Endodermal cell (in vitro differentiated cells): ENCODE data around the gene F2RL2. TPM values are rescaled to one million over a fixed set of nuclear protein-coding genes. Genes with fewer than 3 reads are reported as not detected.

Source experiments
- DNase-seq: peaks from one replicate; pipeline ENCODE4 v3.0.0-alpha.2; 2017
- H3K27ac ChIP-seq: 2 replicates; pipeline ENCODE4 v1.5.1; 2013; ENCODE audit warnings: mild to moderate bottlenecking, low read depth, low read length, moderate library complexity
- H3K27me3 ChIP-seq: 2 replicates; pipeline ENCODE4 v1.6.1; 2013; ENCODE audit warnings: mild to moderate bottlenecking, low read length, moderate library complexity; ENCODE audit not compliant: insufficient read depth, control insufficient read depth, poor library complexity, severe bottlenecking
- H3K36me3 ChIP-seq: 2 replicates; pipeline ENCODE4 v1.7.0; 2013; ENCODE audit warnings: mild to moderate bottlenecking, low read length, moderate library complexity; ENCODE audit not compliant: control insufficient read depth, insufficient read depth
- H3K4me1 ChIP-seq: one replicate; pipeline ENCODE4 v1.7.0; 2013; ENCODE audit warnings: low read length; ENCODE audit not compliant: control insufficient read depth, insufficient read depth
- H3K4me3 ChIP-seq: 2 replicates; pipeline ENCODE4 v1.5.1; 2013; ENCODE audit warnings: mild to moderate bottlenecking, low read length, moderate library complexity
- H3K9ac ChIP-seq: 2 replicates; pipeline ENCODE4 v1.6.1; 2013; ENCODE audit warnings: mild to moderate bottlenecking, low read length, moderate library complexity; ENCODE audit not compliant: poor library complexity, severe bottlenecking; ENCODE audit errors: extremely low read depth
- H3K9me3 ChIP-seq: 2 replicates; pipeline ENCODE4 v1.6.1; 2013; ENCODE audit warnings: mild to moderate bottlenecking, low read length, moderate library complexity; ENCODE audit not compliant: control insufficient read depth
- H3K27ac Mint-ChIP-seq: 2 replicates; pipeline ENCODE4 v1.8.0; 2020; ENCODE audit warnings: mixed read lengths
- H3K27me3 Mint-ChIP-seq: 2 replicates; pipeline ENCODE4 v1.8.0; 2021; ENCODE audit warnings: mild to moderate bottlenecking, mixed read lengths; ENCODE audit not compliant: insufficient read depth
- H3K36me3 Mint-ChIP-seq: 2 replicates; pipeline ENCODE4 v1.8.0; 2020; ENCODE audit warnings: low read depth, mixed read lengths
- H3K4me1 Mint-ChIP-seq: 2 replicates; pipeline ENCODE4 v1.8.0; 2020; ENCODE audit warnings: mixed read lengths
- H3K4me3 Mint-ChIP-seq: 2 replicates; pipeline ENCODE4 v1.8.0; 2020; ENCODE audit warnings: mild to moderate bottlenecking, moderate library complexity, mixed read lengths
- H3K9me3 Mint-ChIP-seq: 2 replicates; pipeline ENCODE4 v1.8.0; 2020; ENCODE audit warnings: mild to moderate bottlenecking, mixed read lengths
- WGBS, 2 experiments: methylation state at CpG; one replicate each; pipeline versions ENCODE4 v1.1.5 to v1.1.7; 2013; ENCODE audit warnings: missing lambda C conversion rate in 2 of 2, mixed read lengths in 1 of 2; ENCODE audit not compliant: insufficient coverage in 1 of 2, insufficient read length in 1 of 2; 5-methylcytosine and 5-hydroxymethylcytosine counted together
- long read RNA-seq, 4 experiments: library from polyadenylated mRNA in 2 of 4; library from RNA in 1 of 4; library from capped mRNA in 1 of 4; stranded (forward) in 3 of 4; unstranded in 1 of 4; transcript quantifications; one replicate each; pipeline ENCODE4 v2.0.0, GENCODE V29; 2020 to 2021; ENCODE audit warnings: inconsistent platforms in 1 of 4
- polyA plus RNA-seq, 2 experiments: library from polyadenylated mRNA; stranded (reverse); fragments of 50-300 nt; gene quantifications; one replicate each; pipeline ENCODE4 v1.2.3, GENCODE V29; 2013
- total RNA-seq, 2 donors: library from RNA; stranded (reverse); fragmentation: NEBNext Ultra II Directional in 1 of 2; extraction: Animal tissue kit (Norgen Biotek cat#: 25700) in 1 of 2; gene quantifications; 2 replicates in 1 of 2; 3 replicates in 1 of 2; pipeline ENCODE4 v1.2.1, GENCODE V29; 2021
- TF ChIP-seq, protein P1 (sequence below): fragments of 200-600 bp; sonication (generic); conservative IDR thresholded peaks from 2 replicates; pipeline ENCODE4 v1.5.0; 2021; ENCODE audit warnings: antibody characterized with exemption, mild to moderate bottlenecking

F2RL2 gene
- total RNA-seq: under 1 TPM; 0.18 to 0.53 TPM
- 0.61 TPM for polyA plus RNA-seq (2013, experiment 1 of 2)
- 0.91 TPM for polyA plus RNA-seq (2013, experiment 2 of 2)
- long read RNA-seq, experiment 1: 0 reads
- long read RNA-seq, experiment 2, partial matches to known transcripts: 0 of 1 reads
- long read RNA-seq, experiment 2, other reads (novel, unspliced or antisense): 1 of 1 reads
- long read RNA-seq, experiment 3: 0 reads
- long read RNA-seq, experiment 4, partial matches to known transcripts: 0 of 1 reads
- long read RNA-seq, experiment 4, other reads (novel, unspliced or antisense): 0 of 1 reads

- no peak within 1 kb of the TSS for H3K4me3 Mint-ChIP-seq
- Histone ChIP-seq H3K9me3 (no peaks in the 10 kb centered on the region), H3K9ac (no peak within 1 kb of the TSS), H3K27ac (no peak within 1 kb of the TSS), H3K36me3 (no peaks in the 10 kb centered on the region), H3K4me3 (no peak within 1 kb of the TSS), H3K27me3 (peaks cover 2% of the 10 kb centered on the region), H3K4me1 (no peaks in the 10 kb centered on the region)
- no peaks in the 10 kb centered on the region for H3K27me3 Mint-ChIP-seq
- WGBS, 2 experiments: 46 to 50% methylated on average over 3 to 7 of the region's 7 CpGs
- peaks cover 13% of the 10 kb centered on the region for H3K4me1 Mint-ChIP-seq
- TF ChIP-seq, protein P1, sequence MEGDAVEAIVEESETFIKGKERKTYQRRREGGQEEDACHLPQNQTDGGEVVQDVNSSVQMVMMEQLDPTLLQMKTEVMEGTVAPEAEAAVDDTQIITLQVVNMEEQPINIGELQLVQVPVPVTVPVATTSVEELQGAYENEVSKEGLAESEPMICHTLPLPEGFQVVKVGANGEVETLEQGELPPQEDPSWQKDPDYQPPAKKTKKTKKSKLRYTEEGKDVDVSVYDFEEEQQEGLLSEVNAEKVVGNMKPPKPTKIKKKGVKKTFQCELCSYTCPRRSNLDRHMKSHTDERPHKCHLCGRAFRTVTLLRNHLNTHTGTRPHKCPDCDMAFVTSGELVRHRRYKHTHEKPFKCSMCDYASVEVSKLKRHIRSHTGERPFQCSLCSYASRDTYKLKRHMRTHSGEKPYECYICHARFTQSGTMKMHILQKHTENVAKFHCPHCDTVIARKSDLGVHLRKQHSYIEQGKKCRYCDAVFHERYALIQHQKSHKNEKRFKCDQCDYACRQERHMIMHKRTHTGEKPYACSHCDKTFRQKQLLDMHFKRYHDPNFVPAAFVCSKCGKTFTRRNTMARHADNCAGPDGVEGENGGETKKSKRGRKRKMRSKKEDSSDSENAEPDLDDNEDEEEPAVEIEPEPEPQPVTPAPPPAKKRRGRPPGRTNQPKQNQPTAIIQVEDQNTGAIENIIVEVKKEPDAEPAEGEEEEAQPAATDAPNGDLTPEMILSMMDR: no peak
- DNase-seq: peak; percentile 78
- peak within 1 kb of the TSS; percentile 45 for H3K27ac Mint-ChIP-seq
- H3K9me3 Mint-ChIP-seq: no peaks in the 10 kb centered on the region
- no peaks in the 10 kb centered on the region for H3K36me3 Mint-ChIP-seq
Measured at GRCh38 chr5:76622973-76623596, at the start of gene F2RL2. TSS of gene F2RL2 (minus strand) at chr5:76623403. CDS start at chr5:76623230, 173 bp downstream.

DNA sequence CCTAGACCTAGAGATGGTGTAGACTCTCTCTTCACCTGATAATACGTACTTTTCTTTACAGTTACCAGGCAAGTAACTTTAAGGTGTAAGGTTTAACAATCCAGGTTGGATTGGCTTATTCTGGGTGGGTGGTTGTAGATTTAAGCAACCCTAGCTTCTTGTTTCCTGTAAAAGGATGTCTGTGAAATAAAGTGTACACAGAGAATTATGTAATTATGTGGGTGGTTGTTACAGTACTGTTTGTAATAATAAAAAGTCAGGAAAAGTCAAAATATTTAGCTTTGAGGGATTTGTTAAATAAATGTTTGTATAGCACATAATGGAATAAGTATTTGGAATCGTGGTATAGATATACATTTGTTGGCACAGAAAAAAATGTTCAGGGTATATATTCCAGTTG, 49.0 kb upstream of the F2RL2 start:
- Histone ChIP-seq H3K9ac (no peak overlapping the region), H3K4me1 (no peaks in the 10 kb centered on the region), H3K4me3 (no peak overlapping the region), H3K36me3 (no peaks in the 10 kb centered on the region), H3K9me3 (no peaks in the 10 kb centered on the region), H3K27ac (no peak overlapping the region), H3K27me3 (no peaks in the 10 kb centered on the region)
- H3K4me3 Mint-ChIP-seq: no peak overlapping the region
- TF ChIP-seq, protein P1: no peak
- no peak overlapping the region for H3K27ac Mint-ChIP-seq
- H3K36me3 Mint-ChIP-seq: peaks cover 12% of the 10 kb centered on the region
- peaks cover 5% of the 10 kb centered on the region for H3K4me1 Mint-ChIP-seq
- no peaks in the 10 kb centered on the region for H3K27me3 Mint-ChIP-seq
- WGBS, 2 experiments: 96 to 100% methylated on average over 1 to 2 of the region's 2 CpGs
- DNase-seq: no peak
- H3K9me3 Mint-ChIP-seq: no peaks in the 10 kb centered on the region

DNA sequence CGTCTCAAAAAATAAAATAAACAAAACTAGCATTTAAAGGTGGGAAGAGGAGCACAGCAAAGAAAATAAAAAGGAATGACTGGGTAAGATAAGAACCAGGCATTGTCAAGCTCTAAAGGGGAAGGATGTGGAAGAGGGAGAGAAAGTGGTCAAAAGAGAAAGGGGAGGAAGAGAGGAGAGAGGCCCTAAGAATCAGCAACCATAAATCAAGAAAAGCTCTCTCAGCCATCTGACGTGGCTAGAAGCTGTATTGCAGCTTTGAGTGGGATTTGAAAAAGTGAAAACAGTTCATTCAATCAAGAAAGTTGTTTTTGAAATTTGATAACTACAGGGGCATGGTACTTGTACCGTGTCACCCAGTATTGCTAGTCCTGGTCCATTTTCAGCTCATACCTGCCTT, 47.3 kb upstream of the F2RL2 start:
- Histone ChIP-seq H3K9ac (no peak overlapping the region), H3K27ac (no peak overlapping the region), H3K36me3 (no peaks in the 10 kb centered on the region), H3K4me3 (no peak overlapping the region), H3K4me1 (no peaks in the 10 kb centered on the region), H3K27me3 (no peaks in the 10 kb centered on the region), H3K9me3 (no peaks in the 10 kb centered on the region)
- 95 to 100% methylated on average over 1 to 2 of the region's 3 CpGs for WGBS, 2 experiments
- H3K27ac Mint-ChIP-seq: no peak overlapping the region
- DNase-seq: no peak
- H3K9me3 Mint-ChIP-seq: no peaks in the 10 kb centered on the region
- no peaks in the 10 kb centered on the region for H3K27me3 Mint-ChIP-seq
- H3K4me3 Mint-ChIP-seq: no peak overlapping the region
- H3K36me3 Mint-ChIP-seq: peaks cover 12% of the 10 kb centered on the region
- TF ChIP-seq, protein P1: no peak
- H3K4me1 Mint-ChIP-seq: peaks cover 5% of the 10 kb centered on the region
